Measurements from ENCODE around the gene MBNL2.

DNA sequence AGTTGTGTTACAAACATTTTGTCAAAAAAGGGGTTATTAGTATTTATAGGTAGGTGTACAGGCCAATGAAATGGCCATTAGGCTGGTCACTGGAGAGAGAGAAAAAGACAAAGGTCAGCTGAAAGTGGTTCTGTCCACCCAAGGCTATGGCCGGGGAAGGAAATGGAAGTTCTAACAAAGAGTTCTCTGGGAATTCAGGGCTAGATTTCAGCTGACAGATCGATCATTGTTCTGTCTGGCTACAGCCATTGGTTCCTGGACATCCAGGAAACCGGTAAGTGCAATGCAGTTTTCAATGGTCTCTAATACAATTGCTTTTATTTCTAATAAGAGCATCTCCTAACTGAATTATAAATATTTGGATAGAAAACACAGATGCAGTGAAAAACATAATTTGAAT, 42.5 kb downstream of the MBNL2 start:
- TF ChIP-seq, protein P1, sequence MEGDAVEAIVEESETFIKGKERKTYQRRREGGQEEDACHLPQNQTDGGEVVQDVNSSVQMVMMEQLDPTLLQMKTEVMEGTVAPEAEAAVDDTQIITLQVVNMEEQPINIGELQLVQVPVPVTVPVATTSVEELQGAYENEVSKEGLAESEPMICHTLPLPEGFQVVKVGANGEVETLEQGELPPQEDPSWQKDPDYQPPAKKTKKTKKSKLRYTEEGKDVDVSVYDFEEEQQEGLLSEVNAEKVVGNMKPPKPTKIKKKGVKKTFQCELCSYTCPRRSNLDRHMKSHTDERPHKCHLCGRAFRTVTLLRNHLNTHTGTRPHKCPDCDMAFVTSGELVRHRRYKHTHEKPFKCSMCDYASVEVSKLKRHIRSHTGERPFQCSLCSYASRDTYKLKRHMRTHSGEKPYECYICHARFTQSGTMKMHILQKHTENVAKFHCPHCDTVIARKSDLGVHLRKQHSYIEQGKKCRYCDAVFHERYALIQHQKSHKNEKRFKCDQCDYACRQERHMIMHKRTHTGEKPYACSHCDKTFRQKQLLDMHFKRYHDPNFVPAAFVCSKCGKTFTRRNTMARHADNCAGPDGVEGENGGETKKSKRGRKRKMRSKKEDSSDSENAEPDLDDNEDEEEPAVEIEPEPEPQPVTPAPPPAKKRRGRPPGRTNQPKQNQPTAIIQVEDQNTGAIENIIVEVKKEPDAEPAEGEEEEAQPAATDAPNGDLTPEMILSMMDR (IDR thresholded peaks at IDR 0.05; ENCODE audit: insufficient read depth, low read length): no peak
- TF ChIP-seq POLR2AphosphoS5 (IDR thresholded peaks at IDR 0.05; ENCODE audit: low read depth) (no peak), GABPA (IDR thresholded peaks at IDR 0.05; ENCODE audit: low read depth) (no peak)
- TF ChIP-seq, protein P2, sequence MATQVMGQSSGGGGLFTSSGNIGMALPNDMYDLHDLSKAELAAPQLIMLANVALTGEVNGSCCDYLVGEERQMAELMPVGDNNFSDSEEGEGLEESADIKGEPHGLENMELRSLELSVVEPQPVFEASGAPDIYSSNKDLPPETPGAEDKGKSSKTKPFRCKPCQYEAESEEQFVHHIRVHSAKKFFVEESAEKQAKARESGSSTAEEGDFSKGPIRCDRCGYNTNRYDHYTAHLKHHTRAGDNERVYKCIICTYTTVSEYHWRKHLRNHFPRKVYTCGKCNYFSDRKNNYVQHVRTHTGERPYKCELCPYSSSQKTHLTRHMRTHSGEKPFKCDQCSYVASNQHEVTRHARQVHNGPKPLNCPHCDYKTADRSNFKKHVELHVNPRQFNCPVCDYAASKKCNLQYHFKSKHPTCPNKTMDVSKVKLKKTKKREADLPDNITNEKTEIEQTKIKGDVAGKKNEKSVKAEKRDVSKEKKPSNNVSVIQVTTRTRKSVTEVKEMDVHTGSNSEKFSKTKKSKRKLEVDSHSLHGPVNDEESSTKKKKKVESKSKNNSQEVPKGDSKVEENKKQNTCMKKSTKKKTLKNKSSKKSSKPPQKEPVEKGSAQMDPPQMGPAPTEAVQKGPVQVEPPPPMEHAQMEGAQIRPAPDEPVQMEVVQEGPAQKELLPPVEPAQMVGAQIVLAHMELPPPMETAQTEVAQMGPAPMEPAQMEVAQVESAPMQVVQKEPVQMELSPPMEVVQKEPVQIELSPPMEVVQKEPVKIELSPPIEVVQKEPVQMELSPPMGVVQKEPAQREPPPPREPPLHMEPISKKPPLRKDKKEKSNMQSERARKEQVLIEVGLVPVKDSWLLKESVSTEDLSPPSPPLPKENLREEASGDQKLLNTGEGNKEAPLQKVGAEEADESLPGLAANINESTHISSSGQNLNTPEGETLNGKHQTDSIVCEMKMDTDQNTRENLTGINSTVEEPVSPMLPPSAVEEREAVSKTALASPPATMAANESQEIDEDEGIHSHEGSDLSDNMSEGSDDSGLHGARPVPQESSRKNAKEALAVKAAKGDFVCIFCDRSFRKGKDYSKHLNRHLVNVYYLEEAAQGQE (IDR thresholded peaks at IDR 0.05; ENCODE audit: insufficient replicate concordance, low read depth): no peak

Measured in HL-60 (cell line).